ENCODE data around the gene CCDC7.
"Not testable (repeated sequence)": the region's sequence is repeated elsewhere in the genome, so short reads cannot be mapped to it uniquely, and the experiment has no call there.

CCDC7 gene

GRCh38 chr10:32887481-32887880 lies 441.5 kb downstream of the CCDC7 start:
- no peak for DNase-seq (ENCODE audit: low read depth)

GRCh38 chr10:32888161-32888927 lies 442.4 kb downstream of the CCDC7 start:
- DNase-seq (ENCODE audit: low read depth): no peak

GRCh38 chr10:32889631-32890212 lies 443.8 kb downstream of the CCDC7 start:
- no peak for DNase-seq (ENCODE audit: low read depth)

- DNase-seq (ENCODE audit: low read depth): no peak
Observed at GRCh38 chr10:32890444-32890843, 444.5 kb downstream of the CCDC7 start.

- DNase-seq (ENCODE audit: low read depth): no peak
Observed at GRCh38 chr10:32891261-32891660, 445.3 kb downstream of the CCDC7 start.

GRCh38 chr10:32893434-32893833 lies 447.5 kb downstream of the CCDC7 start:
- no peak for DNase-seq (ENCODE audit: low read depth)

- no peak for DNase-seq (ENCODE audit: low read depth)
Observed at GRCh38 chr10:32893916-32894664, 448.1 kb downstream of the CCDC7 start.

GRCh38 chr10:32895200-32895968 lies 449.4 kb downstream of the CCDC7 start:
- DNase-seq (ENCODE audit: low read depth): not testable (repeated sequence)

- no peak for DNase-seq (ENCODE audit: low read depth)
Observed at GRCh38 chr10:32901815-32902214, 455.9 kb downstream of the CCDC7 start.

- DNase-seq (ENCODE audit: low read depth): peak; percentile 49
Observed at GRCh38 chr10:32905466-32905865, 459.5 kb downstream of the CCDC7 start.

- no peak for DNase-seq (ENCODE audit: low read depth)
Observed at GRCh38 chr10:32906595-32906994, 460.7 kb downstream of the CCDC7 start.

GRCh38 chr10:32909456-32909855 lies 463.5 kb downstream of the CCDC7 start:
- DNase-seq (ENCODE audit: low read depth): no peak

GRCh38 chr10:32909970-32910369 lies 464.0 kb downstream of the CCDC7 start:
- not testable (repeated sequence) for DNase-seq (ENCODE audit: low read depth)

GRCh38 chr10:32911285-32912016 lies 465.5 kb downstream of the CCDC7 start:
- no peak for DNase-seq (ENCODE audit: low read depth)

- DNase-seq (ENCODE audit: low read depth): not testable (repeated sequence)
Observed at GRCh38 chr10:32917817-32918216, 471.9 kb downstream of the CCDC7 start.

- no peak for DNase-seq (ENCODE audit: low read depth)
Observed at GRCh38 chr10:32922170-32922569, 476.2 kb downstream of the CCDC7 start.

GRCh38 chr10:32923134-32923533 lies 477.2 kb downstream of the CCDC7 start:
- DNase-seq (ENCODE audit: low read depth): no peak

GRCh38 chr10:32923849-32924248 lies 477.9 kb downstream of the CCDC7 start:
- DNase-seq (ENCODE audit: low read depth): no peak

Measured in iris pigment epithelial cell (primary cell).